H1 (cell line): ENCODE results near the gene CHD5. TPM values are rescaled to one million over a fixed set of nuclear protein-coding genes. Genes with fewer than 3 reads are reported as not detected.

Source experiments
- CTCF ChIA-PET: fragments of 300-600 bp; sonication (Branson Sonifier 250); formaldehyde crosslinking; loops from one replicate; lab custom pipeline; 2021; ENCODE audit not compliant: partially characterized antibody; lab: Charles Lee
- POLR2A ChIA-PET: fragments of 300-600 bp; sonication (Branson Sonifier 250); formaldehyde crosslinking; loops from one replicate; lab custom pipeline; 2021; ENCODE audit warnings: inconsistent platforms; ENCODE audit not compliant: partially characterized antibody; lab: Charles Lee
- DNase-seq, 2 experiments: peaks; one replicate each; pipeline versions ENCODE4 v3.0.0 to v3.0.0-alpha.2; 2010 to 2022; ENCODE audit warnings: low spot score in 2 of 2, low read depth in 1 of 2, mixed read lengths in 1 of 2
- FAIRE-seq: peaks from 2 replicates; lab custom pipeline; 2011; peaks lifted over from hg19 to GRCh38; lab: Jason Lieb, UNC
- H2AFZ ChIP-seq: 2 replicates; pipeline ENCODE4 v1.8.1; 2012; ENCODE audit warnings: low read length, inconsistent platforms
- H2AK5ac ChIP-seq: 2 replicates; pipeline ENCODE4 v1.6.1; 2013; ENCODE audit warnings: low read depth, low read length
- H2BK120ac ChIP-seq: replicated peaks from 2 replicates; pipeline ENCODE3; 2013; ENCODE audit warnings: low read depth, low read length, inconsistent platforms
- H2BK12ac ChIP-seq: 2 replicates; pipeline ENCODE4 v1.6.1; 2013; ENCODE audit warnings: low read depth, low read length
- H2BK15ac ChIP-seq: 2 replicates; pipeline ENCODE4 v1.6.1; 2013; ENCODE audit warnings: low read length
- H2BK20ac ChIP-seq: 2 replicates; pipeline ENCODE4 v1.6.1; 2013; ENCODE audit warnings: low read length
- H2BK5ac ChIP-seq: 2 replicates; pipeline ENCODE4 v1.6.1; 2013; ENCODE audit warnings: low read depth, low read length
- H3K14ac ChIP-seq: 2 replicates; pipeline ENCODE4 v1.6.1; 2013; ENCODE audit warnings: inconsistent platforms; ENCODE audit not compliant: insufficient read length
- H3K18ac ChIP-seq: 2 replicates; pipeline ENCODE4 v1.6.1; 2013; ENCODE audit warnings: low read length; ENCODE audit errors: extremely low read depth
- H3K23ac ChIP-seq: 2 replicates; pipeline ENCODE4 v1.6.1; 2013; ENCODE audit warnings: inconsistent platforms; ENCODE audit not compliant: insufficient read length
- H3K23me2 ChIP-seq: 2 replicates; pipeline ENCODE4 v1.6.1; 2013; ENCODE audit warnings: low read depth, low read length
- H3K27ac ChIP-seq: 2 replicates; pipeline ENCODE4 v1.6.1; 2011; ENCODE audit warnings: low read depth, low read length, inconsistent platforms
- H3K27me3 ChIP-seq, 4 experiments: replicated peaks in 1 of 4; 1 replicate in 1 of 4; 2 replicates in 3 of 4; pipeline versions ENCODE4 v1.6.1 to v1.8.1; 2011 to 2013; ENCODE audit warnings: low read length in 3 of 4, mild to moderate bottlenecking in 3 of 4, inconsistent platforms in 2 of 4, mixed read lengths in 2 of 4, moderate library complexity in 1 of 4; ENCODE audit not compliant: control insufficient read depth in 3 of 4, insufficient read depth in 3 of 4; ENCODE audit errors: extremely low read depth in 1 of 4
- H3K36me3 ChIP-seq, 4 experiments: 2 replicates each; pipeline versions ENCODE4 v1.6.1 to v1.8.1; 2011 to 2013; ENCODE audit warnings: mild to moderate bottlenecking in 4 of 4, low read length in 3 of 4, moderate library complexity in 2 of 4, control low read depth in 1 of 4, inconsistent platforms in 1 of 4; ENCODE audit not compliant: insufficient read depth in 4 of 4, control insufficient read depth in 2 of 4
- H3K4ac ChIP-seq: replicated peaks from 2 replicates; pipeline ENCODE3; 2013; ENCODE audit warnings: low read length, low read depth, mixed read lengths, inconsistent platforms; ENCODE audit not compliant: insufficient read length
- H3K4me1 ChIP-seq, 4 experiments: replicated peaks in 1 of 4; 1 replicate in 1 of 4; 2 replicates in 3 of 4; pipeline versions ENCODE4 v1.6.1 to v1.8.1; 2011 to 2013; ENCODE audit warnings: low read length in 3 of 4, inconsistent platforms in 2 of 4, mixed read lengths in 1 of 4; ENCODE audit not compliant: insufficient read depth in 4 of 4, control insufficient read depth in 3 of 4
- H3K4me2 ChIP-seq, 2 experiments: 2 replicates each; pipeline versions ENCODE4 v1.6.1 to v1.8.1; 2011 to 2013; ENCODE audit warnings: low read depth in 2 of 2, low read length in 2 of 2, control low read depth in 1 of 2, inconsistent platforms in 1 of 2, mild to moderate bottlenecking in 1 of 2; ENCODE audit not compliant: insufficient read depth in 1 of 2
- H3K4me3 ChIP-seq, 4 experiments: fragments of 200-600, 300-600 bp in 1 of 4; sonication (generic), shearing (Covaris generic), sonication (Bioruptor Twin) in 1 of 4; 2 replicates each; pipeline versions ENCODE4 v1.5.1 to v1.8.1; 2011 to 2016; ENCODE audit warnings: low read length in 4 of 4, low read depth in 3 of 4, control low read depth in 2 of 4, inconsistent platforms in 2 of 4, mild to moderate bottlenecking in 2 of 4, mixed read lengths in 1 of 4, moderate library complexity in 1 of 4; ENCODE audit not compliant: insufficient read depth in 2 of 4; ENCODE audit errors: extremely low read depth in 1 of 4
- H3K56ac ChIP-seq: replicated peaks from 2 replicates; pipeline ENCODE3; 2013; ENCODE audit warnings: low read depth, mild to moderate bottlenecking, mixed read lengths, low read length, inconsistent platforms; ENCODE audit not compliant: insufficient read length
- H3K79me1 ChIP-seq: 2 replicates; pipeline ENCODE4 v1.6.1; 2013; ENCODE audit warnings: low read depth, low read length, control low read depth
- H3K79me2 ChIP-seq, 2 experiments: 2 replicates each; pipeline versions ENCODE4 v1.6.1 to v1.8.1; 2012 to 2013; ENCODE audit warnings: low read length in 2 of 2, mild to moderate bottlenecking in 2 of 2, inconsistent platforms in 1 of 2; ENCODE audit not compliant: insufficient read depth in 2 of 2, control insufficient read depth in 1 of 2
- H3K9ac ChIP-seq, 4 experiments: replicated peaks in 1 of 4; 1 replicate in 1 of 4; 2 replicates in 3 of 4; pipeline versions ENCODE4 v1.6.1 to v1.8.1; 2011 to 2013; ENCODE audit warnings: low read depth in 3 of 4, low read length in 3 of 4, control low read depth in 2 of 4, mild to moderate bottlenecking in 2 of 4, moderate library complexity in 2 of 4, inconsistent platforms in 1 of 4; ENCODE audit errors: extremely low read depth in 1 of 4
- H3K9me3 ChIP-seq, 2 experiments: 2 replicates each; pipeline versions ENCODE4 v1.6.1 to v1.8.1; 2012 to 2013; ENCODE audit warnings: mild to moderate bottlenecking in 2 of 2, moderate library complexity in 2 of 2, control low read depth in 1 of 2, inconsistent platforms in 1 of 2, low read depth in 1 of 2, low read length in 1 of 2, mixed read lengths in 1 of 2; ENCODE audit not compliant: insufficient read depth in 2 of 2
- H4K20me1 ChIP-seq, 2 experiments: replicated peaks in 1 of 2; 2 replicates each; pipeline versions ENCODE3 to v1.8.1; 2011 to 2013; ENCODE audit warnings: inconsistent platforms in 2 of 2, low read length in 2 of 2, mild to moderate bottlenecking in 1 of 2; ENCODE audit not compliant: insufficient read depth in 2 of 2, control insufficient read depth in 1 of 2
- H4K5ac ChIP-seq: 2 replicates; pipeline ENCODE4 v1.6.1; 2013; ENCODE audit warnings: low read length, low read depth, mixed read lengths, inconsistent platforms; ENCODE audit not compliant: insufficient read length
- H4K8ac ChIP-seq: 2 replicates; pipeline ENCODE4 v1.8.0; 2013; ENCODE audit warnings: mild to moderate bottlenecking, moderate library complexity, low read length, inconsistent platforms; ENCODE audit not compliant: insufficient read depth; ENCODE audit errors: extremely low read depth
- H4K91ac ChIP-seq: replicated peaks from 2 replicates; pipeline ENCODE3; 2013; ENCODE audit warnings: low read length, mixed read lengths, inconsistent platforms; ENCODE audit not compliant: insufficient read length
- CEBPB ChIP-seq: IDR thresholded peaks from 2 replicates; pipeline ENCODE4 v1.6.1; 2012; ENCODE audit warnings: low read depth, low read length
- SAP30 ChIP-seq: fragments of 300-600 bp; sonication (generic); IDR thresholded peaks from 2 replicates; pipeline ENCODE4 v1.7.1; 2012; ENCODE audit warnings: low read length, moderate library complexity, mild to moderate bottlenecking, inconsistent platforms; ENCODE audit not compliant: insufficient read depth, insufficient replicate concordance
- WGBS, 2 experiments: shearing (Covaris generic) in 1 of 2; methylation state at CpG; one replicate each; pipeline versions ENCODE4 v1.1.6 to v1.1.7; 2013 to 2015; ENCODE audit warnings: low lambda C conversion rate in 2 of 2, mixed read lengths in 2 of 2, inconsistent platforms in 1 of 2, low coverage in 1 of 2, missing lambda C conversion rate in 1 of 2; ENCODE audit not compliant: insufficient replicate concordance in 2 of 2, insufficient coverage in 1 of 2, insufficient read length in 1 of 2; ENCODE audit errors: extremely low coverage in 1 of 2, missing lambda C conversion rate in 1 of 2; 5-methylcytosine and 5-hydroxymethylcytosine counted together
- polyA plus RNA-seq, 7 experiments: library from polyadenylated mRNA; depleted of rRNA in 3 of 7; stranded (reverse) in 5 of 7; unstranded in 2 of 7; fragments of >200 nt in 5 of 7; fragments of 200-250 nt in 2 of 7; gene quantifications; 1 replicate in 5 of 7; 2 replicates in 1 of 7; 4 replicates in 1 of 7; pipeline versions ENCODE4 v1.2.1 to v1.2.3, GENCODE V29; 2011 to 2013; ENCODE audit warnings: missing spikeins in 2 of 7, mixed read lengths in 2 of 7
- total RNA-seq: library from RNA; stranded (reverse); fragmentation: NEBNext Ultra II Directional; extraction: Animal tissue kit (Norgen Biotek cat#: 25700); gene quantifications from 2 replicates; pipeline ENCODE4 v1.2.1, GENCODE V29; 2021

Gene CHD5
- total and polyA plus RNA-seq, 2 of the 8 experiments (the other 6 are each of a cell fraction or from before 2014, with no cell fraction given): 0.42 to 1.8 TPM

- no peak overlapping the region for H2BK12ac ChIP-seq
- no peak overlapping the region for H4K5ac ChIP-seq
Measured at GRCh38 chr1:6091823-6092109, 88.4 kb downstream of the CHD5 start.

More at GRCh38 chr1:6091823-6092109, 88.4 kb downstream of the CHD5 start:
- no peak overlapping the region for H3K56ac ChIP-seq
- H4K20me1 ChIP-seq: peaks cover 0 to 1% of the 10 kb centered on the region in 2 experiments
- no peak for DNase-seq
- H3K4me1 ChIP-seq: no peaks in the 10 kb centered on the region; a peak in 1 of 7 replicates
- no peak overlapping the region for H2AK5ac ChIP-seq
- no peak overlapping the region for H2AFZ ChIP-seq
- no peak overlapping the region for H4K8ac ChIP-seq
- H2BK20ac ChIP-seq: no peak overlapping the region
- FAIRE-seq: no peak
- H2BK5ac ChIP-seq: no peak overlapping the region
- H3K9me3 ChIP-seq: no peaks in the 10 kb centered on the region
- no peaks in the 10 kb centered on the region; the same call in 1 of the 2 replicates for H3K23me2 ChIP-seq
- no peak overlapping the region for H4K91ac ChIP-seq
- no peaks in the 10 kb centered on the region for H3K79me2 ChIP-seq
- no peaks in the 10 kb centered on the region for H3K27me3 ChIP-seq
- CTCF ChIA-PET: interaction anchor here (1.1 to 4.7 kb wide), 5 partner anchors 10 to 425 kb away, joined by 3 to 19 read pairs (median 4); no protein-coding TSS in a partner anchor
- no peak overlapping the region for H3K27ac ChIP-seq
- H3K18ac ChIP-seq: no peak overlapping the region
- H3K36me3 ChIP-seq: no peaks in the 10 kb centered on the region
- POLR2A ChIA-PET: no interaction called here
- 95% methylated on average over 10 of the region's 10 CpGs; no CpG with 5 or more reads in 1 of the 2 experiments for WGBS, 2 experiments
- no peak overlapping the region for H3K4ac ChIP-seq
- H3K9ac ChIP-seq: no peak overlapping the region
- H3K4me2 ChIP-seq: no peak overlapping the region
- H3K4me3 ChIP-seq: no peak overlapping the region
- H3K23ac ChIP-seq: no peak overlapping the region
- no peak for TF ChIP-seq SAP30
- no peak for TF ChIP-seq CEBPB
- H3K14ac ChIP-seq: no peak overlapping the region
- no peaks in the 10 kb centered on the region for H3K79me1 ChIP-seq
- no peak overlapping the region for H2BK15ac ChIP-seq
- no peak overlapping the region for H2BK120ac ChIP-seq
